IMR-90 (cell line): ENCODE results near the gene DYNC1H1. TPM values are rescaled to one million over a fixed set of nuclear protein-coding genes. Genes with fewer than 3 reads are reported as not detected.

Experiments
- BHLHE40 ChIP-seq: fragments of 150-350 bp; IDR thresholded peaks from 2 replicates; pipeline ENCODE4 v1.6.1; 2016; ENCODE audit warnings: mild to moderate bottlenecking, low read depth, low read length
- CEBPB ChIP-seq: IDR thresholded peaks from 2 replicates; pipeline ENCODE4 v1.6.1; 2012; ENCODE audit warnings: low read depth, low read length, improper control_type of control experiment
- CHD1 ChIP-seq: IDR thresholded peaks from 2 replicates; pipeline ENCODE4 v1.6.1; 2012; ENCODE audit warnings: low read depth, low read length, improper control_type of control experiment
- MAFK ChIP-seq: IDR thresholded peaks from 2 replicates; pipeline ENCODE4 v1.6.1; 2012; ENCODE audit warnings: low read depth, low read length, improper control_type of control experiment
- MAZ ChIP-seq: IDR thresholded peaks from 2 replicates; pipeline ENCODE4 v1.6.1; 2012; ENCODE audit warnings: low read depth, mild to moderate bottlenecking, low read length, improper control_type of control experiment, moderate library complexity, borderline replicate concordance
- RCOR1 ChIP-seq: IDR thresholded peaks from 2 replicates; pipeline ENCODE4 v1.6.1; 2012; ENCODE audit warnings: mild to moderate bottlenecking, low read length, improper control_type of control experiment; ENCODE audit not compliant: insufficient replicate concordance
- SMC3 ChIP-seq: fragments of 150-350 bp; IDR thresholded peaks from 2 replicates; pipeline ENCODE4 v1.6.1; 2016; ENCODE audit warnings: low read depth, mild to moderate bottlenecking, antibody characterized with exemption, low read length, moderate library complexity
- polyA plus RNA-seq, 3 experiments: library from polyadenylated mRNA; depleted of rRNA; stranded (reverse); fragments of >200 nt; gene quantifications; 2 replicates each; pipeline ENCODE4 v1.2.3, GENCODE V29; 2012; ENCODE audit warnings: low replicate concordance in 1 of 3
- total RNA-seq: library from RNA; depleted of rRNA; stranded (reverse); fragments of >200 nt; gene quantifications from 2 replicates; pipeline ENCODE4 v1.2.3, GENCODE V29; 2012

Gene DYNC1H1
- total and polyA plus RNA-seq, 2 of the 4 experiments (the other 2 are of a cell fraction), result 240 to 670 TPM

- TF ChIP-seq SMC3, result no peak
- no peak for TF ChIP-seq MAFK
- no peak for TF ChIP-seq MAZ
- TF ChIP-seq BHLHE40, result no peak
- no peak for TF ChIP-seq RCOR1
- no peak for TF ChIP-seq CEBPB
- no peak for TF ChIP-seq CHD1
Observed at GRCh38 chr14:102047808-102048540, 83.6 kb downstream of the DYNC1H1 start (continued).
